Chondrocyte (in vitro differentiated cells): Measurements from ENCODE around the gene MMD. TPM values are rescaled to one million over a fixed set of nuclear protein-coding genes. Genes with fewer than 3 reads are reported as not detected.

Source experiments
- DNase-seq: peaks from one replicate; pipeline ENCODE4 v3.0.0; 2021; ENCODE audit warnings: mixed read lengths, low spot score
- H3K27ac Mint-ChIP-seq: one replicate; pipeline ENCODE4 v1.8.0; 2021; ENCODE audit warnings: mild to moderate bottlenecking, moderate library complexity, mixed read lengths; ENCODE audit not compliant: unreplicated experiment
- H3K27me3 Mint-ChIP-seq: 2 replicates; pipeline ENCODE4 v1.8.0; 2021; ENCODE audit warnings: low read depth, mixed read lengths
- H3K36me3 Mint-ChIP-seq: 2 replicates; pipeline ENCODE4 v1.8.0; 2021; ENCODE audit warnings: low read depth, mixed read lengths
- H3K4me1 Mint-ChIP-seq: 2 replicates; pipeline ENCODE4 v1.8.0; 2021; ENCODE audit warnings: low read depth, mild to moderate bottlenecking, mixed read lengths
- H3K4me3 Mint-ChIP-seq: one replicate; pipeline ENCODE4 v1.8.0; 2021; ENCODE audit warnings: mild to moderate bottlenecking, moderate library complexity, mixed read lengths; ENCODE audit not compliant: unreplicated experiment
- H3K9me3 Mint-ChIP-seq: 2 replicates; pipeline ENCODE4 v1.8.0; 2021; ENCODE audit warnings: low read depth, mixed read lengths
- total RNA-seq: library from RNA; stranded (reverse); gene quantifications from 3 replicates; pipeline ENCODE4 v1.2.1, GENCODE V29; 2021
- TF ChIP-seq, protein P1 (sequence below): fragments of 200-600 bp; sonication (generic); IDR thresholded peaks from 2 replicates; pipeline ENCODE4 v1.5.0; 2021; ENCODE audit warnings: antibody characterized with exemption, mild to moderate bottlenecking, moderate library complexity

The MMD gene
- total RNA-seq, 1 donor from 2014 or later, result 8.2 TPM

DNA sequence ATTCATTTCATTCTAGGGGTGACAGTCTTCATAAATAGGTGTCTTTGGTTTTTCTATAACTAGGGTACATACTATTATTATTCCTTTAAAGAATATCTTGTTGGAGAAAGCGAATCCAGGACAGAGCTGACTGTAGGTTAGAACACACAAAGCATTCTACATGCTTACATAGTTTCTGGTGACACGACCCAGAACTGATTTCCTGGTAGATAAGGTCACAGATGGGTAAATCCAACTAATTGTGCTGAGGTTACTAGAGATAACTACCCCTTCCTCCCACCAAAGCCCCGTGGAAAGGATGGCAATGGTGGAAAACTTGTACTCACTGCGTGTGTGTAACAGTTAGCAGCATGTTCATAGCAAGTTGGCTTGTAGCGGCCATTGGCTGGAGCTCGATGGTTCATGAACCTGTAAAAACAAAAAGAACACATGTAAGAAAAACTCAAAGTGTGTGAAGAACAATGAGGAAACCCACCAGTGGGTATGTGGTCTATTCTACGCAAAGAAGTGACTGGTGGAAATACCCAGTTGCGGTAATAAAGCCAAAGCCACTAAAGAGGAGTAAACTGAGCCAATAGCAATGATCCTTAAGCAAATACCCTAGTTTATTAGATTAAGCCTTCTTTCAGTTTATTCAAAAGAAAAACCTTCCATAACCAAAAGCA lies 7.7 kb downstream of the MMD start:
- H3K27me3 Mint-ChIP-seq, result no peaks in the 10 kb centered on the region
- H3K4me1 Mint-ChIP-seq, result peaks cover 2% of the 10 kb centered on the region
- TF ChIP-seq, protein P1, sequence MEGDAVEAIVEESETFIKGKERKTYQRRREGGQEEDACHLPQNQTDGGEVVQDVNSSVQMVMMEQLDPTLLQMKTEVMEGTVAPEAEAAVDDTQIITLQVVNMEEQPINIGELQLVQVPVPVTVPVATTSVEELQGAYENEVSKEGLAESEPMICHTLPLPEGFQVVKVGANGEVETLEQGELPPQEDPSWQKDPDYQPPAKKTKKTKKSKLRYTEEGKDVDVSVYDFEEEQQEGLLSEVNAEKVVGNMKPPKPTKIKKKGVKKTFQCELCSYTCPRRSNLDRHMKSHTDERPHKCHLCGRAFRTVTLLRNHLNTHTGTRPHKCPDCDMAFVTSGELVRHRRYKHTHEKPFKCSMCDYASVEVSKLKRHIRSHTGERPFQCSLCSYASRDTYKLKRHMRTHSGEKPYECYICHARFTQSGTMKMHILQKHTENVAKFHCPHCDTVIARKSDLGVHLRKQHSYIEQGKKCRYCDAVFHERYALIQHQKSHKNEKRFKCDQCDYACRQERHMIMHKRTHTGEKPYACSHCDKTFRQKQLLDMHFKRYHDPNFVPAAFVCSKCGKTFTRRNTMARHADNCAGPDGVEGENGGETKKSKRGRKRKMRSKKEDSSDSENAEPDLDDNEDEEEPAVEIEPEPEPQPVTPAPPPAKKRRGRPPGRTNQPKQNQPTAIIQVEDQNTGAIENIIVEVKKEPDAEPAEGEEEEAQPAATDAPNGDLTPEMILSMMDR, result no peak
- H3K4me3 Mint-ChIP-seq, result no peak overlapping the region
- peaks cover 3% of the 10 kb centered on the region for H3K9me3 Mint-ChIP-seq
- peaks cover 6% of the 10 kb centered on the region for H3K36me3 Mint-ChIP-seq
- H3K27ac Mint-ChIP-seq, result no peak overlapping the region
- DNase-seq, result no peak

DNA sequence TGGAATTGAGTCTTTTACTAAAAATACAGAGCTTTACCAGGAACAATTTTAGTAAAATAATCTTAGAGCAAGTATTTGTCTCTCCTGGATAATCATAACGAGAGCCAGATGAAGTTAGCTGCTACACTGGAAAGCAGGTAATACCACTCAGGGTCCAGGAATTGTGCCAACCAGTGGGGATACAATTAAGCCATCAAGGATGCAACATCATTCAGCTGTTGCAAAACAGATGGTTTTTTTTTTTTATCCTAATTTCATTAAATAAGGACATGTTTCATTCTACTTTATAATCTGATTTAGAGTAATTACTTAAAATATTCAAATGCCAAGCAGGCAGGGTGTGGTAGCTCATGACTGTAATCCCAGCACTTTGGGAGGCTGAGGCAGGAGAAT lies 10.2 kb downstream of the MMD start:
- H3K9me3 Mint-ChIP-seq, result no peaks in the 10 kb centered on the region
- DNase-seq, result no peak
- H3K27me3 Mint-ChIP-seq, result no peaks in the 10 kb centered on the region
- no peak overlapping the region for H3K4me3 Mint-ChIP-seq
- peaks cover 2% of the 10 kb centered on the region for H3K4me1 Mint-ChIP-seq
- TF ChIP-seq, protein P1, result no peak
- H3K36me3 Mint-ChIP-seq, result peaks cover 8% of the 10 kb centered on the region
- H3K27ac Mint-ChIP-seq, result no peak overlapping the region

DNA sequence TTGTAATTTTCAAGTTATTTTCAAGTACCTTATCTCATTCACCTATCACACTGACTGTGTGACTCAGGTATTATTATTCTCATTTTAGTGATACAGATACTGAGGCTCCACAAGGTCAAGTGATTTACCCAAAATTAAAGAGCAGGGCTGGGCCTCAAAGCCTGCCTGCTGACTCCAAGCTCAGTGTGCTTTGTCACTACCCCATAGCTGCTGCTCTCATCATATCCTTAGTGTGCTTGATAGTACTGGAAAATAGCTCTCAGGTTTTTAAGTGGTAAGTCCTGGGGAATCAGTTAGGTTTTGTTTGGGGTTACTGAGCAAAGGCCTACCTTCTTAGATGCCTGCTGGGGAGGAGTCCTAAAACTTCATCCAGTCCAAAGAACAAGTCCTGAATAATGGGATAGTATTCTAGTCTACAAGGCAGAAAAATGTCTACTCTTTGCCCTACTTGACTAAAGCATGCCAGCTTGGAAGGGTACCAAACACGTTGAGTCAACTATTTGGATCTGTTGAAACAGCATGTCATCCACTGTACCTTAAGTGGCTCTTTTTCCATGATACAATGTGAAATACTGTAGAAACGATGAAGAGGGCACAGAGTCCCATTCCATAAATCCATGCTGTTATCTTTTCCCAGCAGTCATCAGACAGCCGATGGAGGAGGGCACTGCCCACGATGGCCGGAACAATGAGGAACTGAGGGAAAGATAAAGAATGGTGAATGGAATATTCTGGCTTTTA lies 10.7 kb downstream of the MMD start:
- Mint-ChIP-seq H3K36me3 (peaks cover 8% of the 10 kb centered on the region), H3K9me3 (no peaks in the 10 kb centered on the region), H3K27ac (peak overlapping the region; percentile 65), H3K4me3 (no peak overlapping the region), H3K4me1 (peaks cover 2% of the 10 kb centered on the region), H3K27me3 (no peaks in the 10 kb centered on the region)
- TF ChIP-seq, protein P1, result no peak
- no peak for DNase-seq

DNA sequence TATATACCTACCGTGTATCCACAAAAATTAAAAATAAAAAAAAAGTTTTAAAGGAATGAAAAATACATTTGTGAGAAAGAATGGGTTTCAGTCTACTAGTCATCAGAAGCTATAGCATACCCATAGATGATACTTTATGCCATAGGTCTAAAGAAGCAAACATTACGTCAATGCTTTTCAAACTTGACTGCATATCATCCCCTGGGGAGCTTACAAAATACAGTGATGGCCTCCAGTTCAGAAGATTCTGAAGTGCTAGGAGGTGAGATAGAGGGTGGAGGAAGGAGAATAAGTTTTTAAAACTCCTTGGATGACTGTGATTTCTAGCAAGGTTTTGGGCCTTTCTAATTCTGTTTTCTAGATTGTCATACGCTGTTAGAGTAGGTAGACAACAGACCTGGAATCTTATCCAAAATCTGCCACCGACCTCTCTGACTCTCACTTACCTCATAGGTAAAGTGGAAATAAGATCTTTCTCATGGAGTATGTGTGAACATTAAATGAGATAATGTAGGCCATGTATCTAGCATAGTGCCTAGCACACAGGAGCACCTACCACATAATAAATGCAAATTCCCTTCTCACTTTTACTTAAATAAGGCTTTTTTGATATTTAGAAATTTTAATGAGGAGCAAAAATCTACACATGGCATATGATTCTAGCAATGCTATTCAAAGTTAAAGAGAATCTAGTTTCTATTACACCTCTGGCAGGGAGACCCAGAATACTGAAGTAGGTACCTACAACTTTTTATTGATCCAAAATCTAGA lies 12.4 kb downstream of the MMD start:
- H3K4me1 Mint-ChIP-seq, result peaks cover 2% of the 10 kb centered on the region

More for the DNA sequence above, 12.4 kb downstream of the MMD start:
- TF ChIP-seq, protein P1, result no peak
- DNase-seq, result no peak
- Mint-ChIP-seq H3K27ac (no peak overlapping the region), H3K36me3 (peaks cover 9% of the 10 kb centered on the region), H3K27me3 (no peaks in the 10 kb centered on the region), H3K9me3 (no peaks in the 10 kb centered on the region), H3K4me3 (no peak overlapping the region)
